Fibroblast of the aortic adventitia (primary cell): ENCODE measurements around the gene GOLGA6L7. TPM values are rescaled to one million over a fixed set of nuclear protein-coding genes. Genes with fewer than 3 reads are reported as not detected.

ENCODE experiments used
- DNase-seq: peaks from one replicate; pipeline ENCODE4 v3.0.0-alpha.2; 2010; ENCODE audit warnings: low read depth
- H3K4me3 ChIP-seq: 2 replicates; pipeline ENCODE4 v1.5.1; 2011; ENCODE audit warnings: low read depth, mild to moderate bottlenecking, control low read depth, low read length, moderate library complexity
- total RNA-seq: library from RNA; depleted of rRNA; stranded (reverse); fragments of >200 nt; gene quantifications from 2 replicates; pipeline ENCODE4 v1.2.3, GENCODE V29; 2012; ENCODE audit warnings: low replicate concordance
- TF ChIP-seq, protein P1 (sequence below): IDR thresholded peaks from 2 replicates; pipeline ENCODE4 v1.5.1; 2011; ENCODE audit warnings: mild to moderate bottlenecking, low read length, control low read depth, inconsistent platforms; ENCODE audit not compliant: insufficient read depth

Gene GOLGA6L7
- total RNA-seq, 1 donor = not detected

DNA sequence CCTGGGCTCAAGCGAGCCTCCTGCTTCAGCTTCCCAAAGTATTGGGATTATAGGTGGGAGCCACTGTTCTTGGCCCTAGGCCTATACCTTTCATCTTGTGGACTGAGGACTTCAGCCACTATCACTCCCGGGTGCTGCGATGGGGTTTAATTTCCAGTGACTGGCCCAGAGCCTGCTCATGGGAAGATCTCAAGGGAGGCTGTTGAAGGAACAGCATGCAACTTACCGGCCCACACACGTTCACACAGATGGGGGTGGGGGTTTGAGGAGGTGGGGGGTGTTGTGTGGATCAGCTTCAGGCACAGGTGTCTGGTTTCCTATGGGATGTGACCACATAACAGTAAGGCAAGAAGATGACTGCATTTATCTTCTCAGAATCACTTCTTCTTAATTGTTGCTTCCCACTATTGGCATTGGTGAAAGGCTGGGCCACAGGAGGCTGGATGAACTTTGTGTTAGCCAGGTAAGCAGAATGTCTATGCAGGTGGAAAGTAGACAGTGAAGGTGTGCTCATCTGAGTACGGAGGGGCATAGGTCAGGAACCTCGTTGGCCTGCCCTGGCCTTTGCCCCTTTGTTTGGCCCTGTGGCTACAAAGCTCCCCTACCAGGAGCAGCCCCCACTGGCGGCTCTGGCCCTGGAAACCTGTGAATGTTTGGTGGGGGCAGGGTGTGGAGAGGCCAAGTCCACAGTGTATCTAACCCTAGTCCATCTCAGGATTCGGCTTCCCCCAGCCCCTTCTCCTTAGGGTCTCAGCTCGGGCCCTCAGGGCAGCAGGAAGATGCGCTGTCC is 35.9 kb upstream of the GOLGA6L7 start:
- TF ChIP-seq, protein P1, sequence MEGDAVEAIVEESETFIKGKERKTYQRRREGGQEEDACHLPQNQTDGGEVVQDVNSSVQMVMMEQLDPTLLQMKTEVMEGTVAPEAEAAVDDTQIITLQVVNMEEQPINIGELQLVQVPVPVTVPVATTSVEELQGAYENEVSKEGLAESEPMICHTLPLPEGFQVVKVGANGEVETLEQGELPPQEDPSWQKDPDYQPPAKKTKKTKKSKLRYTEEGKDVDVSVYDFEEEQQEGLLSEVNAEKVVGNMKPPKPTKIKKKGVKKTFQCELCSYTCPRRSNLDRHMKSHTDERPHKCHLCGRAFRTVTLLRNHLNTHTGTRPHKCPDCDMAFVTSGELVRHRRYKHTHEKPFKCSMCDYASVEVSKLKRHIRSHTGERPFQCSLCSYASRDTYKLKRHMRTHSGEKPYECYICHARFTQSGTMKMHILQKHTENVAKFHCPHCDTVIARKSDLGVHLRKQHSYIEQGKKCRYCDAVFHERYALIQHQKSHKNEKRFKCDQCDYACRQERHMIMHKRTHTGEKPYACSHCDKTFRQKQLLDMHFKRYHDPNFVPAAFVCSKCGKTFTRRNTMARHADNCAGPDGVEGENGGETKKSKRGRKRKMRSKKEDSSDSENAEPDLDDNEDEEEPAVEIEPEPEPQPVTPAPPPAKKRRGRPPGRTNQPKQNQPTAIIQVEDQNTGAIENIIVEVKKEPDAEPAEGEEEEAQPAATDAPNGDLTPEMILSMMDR = no peak
- no peak overlapping the region for H3K4me3 ChIP-seq
- DNase-seq = no peak

GRCh38 chr15:28881600-28881999 is 33.2 kb upstream of the GOLGA6L7 start:
- H3K4me3 ChIP-seq = no peak overlapping the region
- TF ChIP-seq, protein P1 = no peak
- no peak for DNase-seq

- TF ChIP-seq, protein P1 = no peak
- no peak for DNase-seq
- H3K4me3 ChIP-seq = no peak overlapping the region
Measured at GRCh38 chr15:28881170-28881569, 32.7 kb upstream of the GOLGA6L7 start.

DNA sequence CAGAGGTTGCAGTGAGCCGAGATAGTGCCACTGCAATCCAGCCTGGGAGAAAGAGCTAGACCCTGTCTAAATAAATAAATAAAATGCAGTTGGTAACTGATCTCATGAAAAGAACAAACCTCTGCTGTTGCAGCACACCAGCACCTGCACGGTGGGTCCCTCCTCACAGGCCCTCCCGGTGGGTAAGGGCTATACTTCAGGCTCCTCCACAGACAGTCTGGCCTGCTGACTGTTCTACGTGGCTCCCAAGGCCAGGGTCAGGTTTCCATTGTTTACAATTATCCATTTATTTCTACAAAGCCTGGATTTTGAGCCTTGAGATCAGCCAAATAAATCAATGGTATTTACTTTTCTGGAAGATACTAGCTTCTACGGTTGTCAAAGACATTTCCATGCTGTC is 32.2 kb upstream of the GOLGA6L7 start:
- no peak overlapping the region for H3K4me3 ChIP-seq
- DNase-seq = no peak
- TF ChIP-seq, protein P1 = no peak

DNA sequence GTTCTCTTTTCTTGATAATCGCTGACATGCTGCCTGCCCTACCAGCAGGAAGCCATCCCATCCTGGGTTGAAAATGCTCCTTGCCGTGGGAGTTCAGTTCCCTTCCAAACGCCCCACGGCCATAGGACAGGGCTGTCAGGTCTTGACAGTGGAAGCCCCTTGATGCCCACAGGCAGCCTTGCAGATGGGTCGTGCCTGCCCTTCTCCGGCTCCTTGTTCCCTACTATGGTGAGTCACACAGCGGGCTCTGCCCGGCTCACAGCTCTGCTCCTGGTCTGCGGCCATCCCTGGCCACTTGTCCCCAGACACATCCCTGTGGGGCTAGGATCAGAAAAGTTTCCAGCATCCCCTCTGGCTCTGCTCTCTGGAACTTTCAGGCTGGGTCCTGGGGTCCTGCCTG is 31.1 kb upstream of the GOLGA6L7 start:
- no peak for DNase-seq
- H3K4me3 ChIP-seq = no peak overlapping the region
- TF ChIP-seq, protein P1 = no peak

GRCh38 chr15:28878209-28878608 is 29.8 kb upstream of the GOLGA6L7 start:
- no peak for DNase-seq
- TF ChIP-seq, protein P1 = no peak
- H3K4me3 ChIP-seq = no peak overlapping the region

DNA sequence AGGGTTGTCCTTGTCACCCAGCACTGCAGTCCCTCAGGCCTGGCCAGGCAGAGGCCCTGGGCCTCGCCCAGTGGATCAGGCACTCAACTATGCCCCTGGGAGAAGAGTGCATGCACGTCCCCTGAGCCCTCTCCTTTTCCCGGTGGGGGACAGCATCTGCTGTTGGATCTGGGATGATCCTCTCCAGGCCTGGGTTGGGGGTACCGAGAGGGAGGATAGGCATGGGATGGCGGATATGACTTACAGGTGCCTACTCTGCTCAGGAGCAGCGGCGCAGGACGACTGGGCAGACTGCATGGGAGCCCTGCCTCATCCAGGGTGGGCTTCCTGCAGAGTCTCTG is 28.4 kb upstream of the GOLGA6L7 start:
- DNase-seq = no peak
- no peak overlapping the region for H3K4me3 ChIP-seq
- TF ChIP-seq, protein P1 = no peak
